Spleen (tissue), 7 donors: Measurements from ENCODE around the gene HNMT.

Experiments used
- CTCF ChIP-seq, 11 experiments: fragments of 200-600 bp in 7 of 11; fragments of 450-650 bp in 4 of 11; sonication (generic) in 4 of 11; IDR thresholded peaks in 8 of 11; conservative IDR thresholded peaks in 3 of 11; 1 replicate in 7 of 11; 2 replicates in 4 of 11; pipeline versions ENCODE4 v1.4.0 to v1.8.0; 2016 to 2021; ENCODE audit warnings: antibody characterized with exemption in 11 of 11, inconsistent platforms in 4 of 11, mild to moderate bottlenecking in 1 of 11
- POLR2A ChIP-seq, 3 donors: fragments of 450-650 bp; IDR thresholded peaks; one replicate each; pipeline ENCODE4 v1.5.1; 2017; ENCODE audit warnings: antibody characterized with exemption in 3 of 3, mild to moderate bottlenecking in 1 of 3
- POLR2AphosphoS5 ChIP-seq, 3 donors: sonication (generic); formaldehyde crosslinking; IDR thresholded peaks; one replicate each; pipeline ENCODE4 v1.5.1; 2017; ENCODE audit warnings: antibody characterized with exemption in 3 of 3
- donor health status: DM: no; HTN: no; CAD: no; lungs with moderate emphysema.
- donor health status: DM: no; HTN: no; CAD: no.
- donor health status: DM: no; HTN: no; CAD: no.

DNA sequence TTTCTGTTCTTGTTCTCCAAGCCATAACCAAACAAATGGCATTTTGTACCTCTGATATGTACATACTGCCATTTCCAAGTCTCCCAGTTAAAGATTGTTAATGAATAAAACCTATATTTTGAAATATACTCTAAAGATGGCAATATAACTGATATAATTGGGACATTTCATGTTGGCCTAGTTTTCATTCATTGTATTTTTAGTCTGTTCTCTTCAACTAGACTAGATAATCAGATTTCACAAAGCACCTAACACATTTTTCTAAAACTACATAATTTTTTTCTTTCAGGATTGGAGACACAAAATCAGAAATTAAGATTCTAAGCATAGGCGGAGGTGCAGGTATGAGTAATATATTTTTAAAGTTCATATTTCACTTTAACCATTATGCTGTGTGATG lies 5.6 kb downstream of the HNMT start:
- no peak for TF ChIP-seq CTCF (IDR thresholded peaks at IDR 0.05 in 8 of 11, conservative IDR thresholded peaks at IDR 0.05 in 3 of 11)
- no peak for TF ChIP-seq POLR2A (IDR thresholded peaks at IDR 0.05)
- TF ChIP-seq POLR2AphosphoS5 (IDR thresholded peaks at IDR 0.05), result no peak
